Endometrium (tissue), 2 donors: ENCODE results near the gene GRIK2.
"Not testable (repeated sequence)": the region's sequence is repeated elsewhere in the genome, so short reads cannot be mapped to it uniquely, and the experiment has no call there.

Experiments
- FAIRE-seq: peaks from 2 replicates; lab custom pipeline; 2012; peaks lifted over from hg19 to GRCh38; lab: Jason Lieb, UNC
- donor health status: control.
- donor health status: control.

The GRIK2 gene

DNA sequence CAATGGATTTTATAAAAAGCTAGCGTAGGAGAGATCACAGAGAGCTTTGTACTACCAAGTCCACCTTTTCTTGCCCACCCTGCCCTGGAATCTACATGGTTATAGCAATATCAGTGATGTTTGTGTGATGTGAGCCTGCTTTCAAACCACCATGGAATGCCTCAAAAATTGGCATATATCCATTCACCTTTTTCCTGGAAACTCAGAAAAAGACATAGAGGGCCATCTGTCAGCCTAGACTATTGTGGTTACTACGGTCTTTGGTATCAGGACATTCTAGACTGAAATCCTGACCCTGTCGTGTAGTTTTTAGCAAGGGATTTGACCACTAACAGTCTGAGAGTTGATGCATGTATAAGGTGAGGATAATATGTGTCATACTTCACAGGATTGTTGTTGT, 239.6 kb downstream of the GRIK2 start:
- no peak for FAIRE-seq

DNA sequence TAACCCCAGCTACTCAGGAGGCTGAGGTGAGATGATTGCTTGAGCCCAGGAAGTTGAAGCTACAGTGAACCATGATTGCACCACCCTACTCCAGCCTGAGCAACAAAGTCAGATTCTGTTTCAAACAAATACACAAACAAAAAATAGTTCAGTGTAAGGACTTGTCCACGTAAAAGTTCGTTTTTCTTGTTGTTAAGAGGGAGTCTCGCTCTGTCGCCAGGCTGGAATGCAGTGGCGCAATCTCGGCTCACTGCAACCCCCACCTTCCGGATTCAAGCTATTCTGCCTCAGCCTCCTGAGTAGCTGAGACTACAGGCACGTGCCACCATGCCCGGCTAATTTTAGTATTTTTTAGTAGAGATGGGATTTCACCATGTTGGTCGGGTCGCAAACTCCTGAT, 245.4 kb downstream of the GRIK2 start:
- FAIRE-seq, result not testable (repeated sequence)

DNA sequence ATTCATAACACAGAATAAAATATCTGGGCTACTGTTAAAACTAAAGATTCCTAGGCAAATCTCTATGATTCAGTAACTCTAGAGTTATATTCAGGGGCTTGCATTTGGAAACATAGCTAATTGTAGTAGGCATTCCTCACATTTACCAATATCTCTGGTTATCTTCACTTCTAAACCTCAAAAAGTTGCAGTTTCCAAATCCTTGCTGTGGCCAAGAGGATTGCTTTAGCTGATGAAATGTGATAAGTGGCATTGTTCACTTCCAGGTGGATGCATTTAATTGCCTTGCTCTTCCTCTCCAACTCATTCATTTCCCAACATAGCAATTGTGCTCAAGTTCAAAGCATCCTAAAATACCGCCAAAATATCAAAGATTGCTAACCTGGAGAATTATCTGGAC, 246.6 kb downstream of the GRIK2 start:
- no peak for FAIRE-seq

DNA sequence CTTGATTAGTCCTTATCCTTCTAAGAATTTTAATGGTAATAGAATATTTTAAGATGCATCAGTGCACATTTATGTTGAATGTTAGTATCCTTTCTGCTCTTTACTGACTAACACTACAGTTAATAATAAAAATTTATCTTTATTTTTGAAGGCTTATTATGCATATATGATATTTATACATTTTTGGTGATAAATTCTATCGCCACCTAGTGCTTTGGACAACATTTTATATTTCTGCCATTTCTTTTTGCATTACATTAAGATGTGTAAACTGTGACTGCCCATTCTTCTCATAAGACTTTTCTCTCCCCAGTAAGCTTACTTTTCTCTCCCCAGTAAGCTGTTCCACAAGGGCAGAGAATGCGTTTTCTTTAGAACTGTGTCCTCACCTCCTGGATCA, 252.3 kb downstream of the GRIK2 start:
- no peak for FAIRE-seq

DNA sequence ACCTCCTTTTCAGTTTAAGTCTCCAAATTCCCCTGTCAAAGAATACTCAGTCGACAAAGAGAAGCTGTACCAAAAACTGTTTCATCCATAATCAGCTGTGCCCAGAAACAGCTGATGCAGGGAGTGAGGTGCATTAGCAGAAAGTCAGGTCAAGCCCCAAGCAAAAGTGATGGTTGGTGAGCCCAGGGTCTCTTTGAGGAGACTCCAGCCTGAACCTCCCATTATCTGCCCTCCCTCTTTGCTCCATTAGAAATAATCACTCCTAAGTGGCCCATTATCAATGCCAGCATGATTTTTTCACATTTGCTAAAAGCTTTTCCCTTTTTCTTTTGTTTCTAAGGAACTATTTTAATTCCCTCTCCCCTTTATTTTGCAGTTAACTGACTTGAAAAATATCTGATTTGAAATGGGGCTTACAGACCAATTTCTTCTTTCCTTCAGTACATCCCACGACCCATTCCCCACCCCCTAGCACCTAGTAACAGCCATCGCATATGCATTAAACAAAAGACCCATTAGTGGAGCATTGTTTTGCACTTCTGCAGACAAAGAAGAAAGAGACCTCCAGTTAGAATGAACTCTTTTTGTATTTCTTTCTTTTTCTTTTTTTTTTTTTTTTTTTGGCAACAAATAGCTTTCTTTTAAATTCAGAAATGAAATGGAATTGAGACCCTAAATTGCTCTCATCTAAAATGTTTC, 257.0 kb downstream of the GRIK2 start:
- no peak for FAIRE-seq

DNA sequence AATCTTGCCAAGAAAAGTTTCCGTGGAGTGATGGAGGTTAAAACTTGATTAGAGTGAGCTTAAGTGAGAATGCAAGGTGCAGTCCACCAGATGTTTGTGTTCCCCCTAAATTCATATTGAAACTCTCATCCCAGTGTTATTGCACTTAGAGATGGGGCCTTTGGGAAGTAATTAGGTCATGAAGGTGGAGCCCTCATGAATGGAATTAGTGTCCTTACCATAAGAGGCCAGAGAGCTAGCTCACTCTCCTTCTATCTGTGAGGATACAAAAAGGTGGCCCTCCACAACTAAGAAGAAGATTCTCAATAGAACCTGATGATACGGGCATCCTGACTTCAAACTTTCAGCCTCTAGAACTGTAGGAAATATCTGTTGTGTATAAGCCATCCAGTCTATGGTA, 258.6 kb downstream of the GRIK2 start:
- FAIRE-seq, result no peak

DNA sequence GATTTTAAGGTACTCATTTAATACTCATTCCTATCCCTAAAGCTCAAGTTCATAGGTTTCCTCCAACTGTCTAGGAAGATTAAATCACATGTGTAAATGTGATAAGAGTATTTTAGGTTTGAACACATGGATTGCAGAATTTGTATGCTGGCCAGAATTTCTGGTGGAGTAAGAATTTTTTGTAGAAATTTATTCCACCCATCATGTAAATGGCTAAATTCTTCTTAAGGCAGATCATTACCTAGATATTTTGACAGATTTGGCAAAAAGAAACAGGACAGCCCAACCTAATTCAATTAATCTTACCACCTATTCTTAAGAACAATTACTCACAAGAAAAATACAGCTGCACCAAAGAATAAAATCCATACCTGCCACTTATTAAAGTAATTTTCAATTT, 261.6 kb downstream of the GRIK2 start:
- FAIRE-seq, result no peak

DNA sequence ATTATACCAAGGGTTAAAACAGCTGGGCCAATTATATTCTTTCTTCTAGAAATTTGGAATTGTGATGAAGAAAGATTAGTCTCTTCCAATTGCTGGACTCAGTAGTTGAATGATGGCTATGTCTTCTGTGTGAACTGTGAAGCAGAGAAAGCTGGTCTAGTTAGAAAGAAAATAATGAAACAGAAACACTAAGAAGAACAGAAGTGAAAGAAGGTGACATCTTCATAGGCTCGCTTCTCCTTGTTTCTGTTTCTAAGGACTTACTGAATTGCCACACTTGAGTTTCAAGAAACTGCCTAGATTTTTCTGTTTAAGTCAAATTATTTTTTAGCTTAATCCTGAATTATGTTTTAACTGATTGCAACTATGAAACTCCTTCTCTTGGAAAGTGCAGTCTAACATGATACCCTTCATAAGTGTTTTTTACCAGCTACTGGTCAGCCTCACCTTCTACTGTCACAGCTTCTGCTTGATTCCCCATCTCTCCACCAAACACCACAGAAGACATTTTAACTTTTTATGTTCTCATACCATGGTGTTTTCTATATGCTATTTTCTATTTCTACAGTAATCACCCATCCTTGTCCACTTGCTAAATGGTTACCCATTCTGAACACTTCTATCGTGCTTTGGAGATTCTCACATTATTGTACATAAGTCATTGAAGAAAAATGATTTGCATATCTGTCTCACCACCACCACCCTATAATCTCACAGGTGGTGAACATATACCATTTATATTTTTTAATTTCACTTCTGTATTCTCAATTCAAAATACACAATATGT, 268.8 kb downstream of the GRIK2 start:
- FAIRE-seq, result no peak

DNA sequence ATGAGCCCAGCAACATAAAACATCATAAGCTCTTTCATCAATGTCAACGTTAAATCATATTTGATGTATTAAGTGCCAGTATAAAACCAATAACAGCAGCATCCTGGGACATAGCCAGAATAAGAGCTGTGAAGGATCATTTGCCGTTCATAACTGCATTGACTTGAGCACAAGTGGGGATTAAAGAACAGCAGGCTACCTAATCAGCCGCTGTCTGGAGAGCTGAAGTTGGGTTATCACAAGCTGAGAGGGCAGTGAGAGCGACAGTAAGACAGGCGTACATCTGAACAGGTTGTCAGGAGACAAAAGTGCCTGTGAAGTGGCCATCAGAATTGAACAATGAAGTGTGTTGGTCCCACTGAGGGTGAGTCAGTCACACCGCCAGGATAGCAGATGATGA, 269.6 kb downstream of the GRIK2 start:
- no peak for FAIRE-seq

DNA sequence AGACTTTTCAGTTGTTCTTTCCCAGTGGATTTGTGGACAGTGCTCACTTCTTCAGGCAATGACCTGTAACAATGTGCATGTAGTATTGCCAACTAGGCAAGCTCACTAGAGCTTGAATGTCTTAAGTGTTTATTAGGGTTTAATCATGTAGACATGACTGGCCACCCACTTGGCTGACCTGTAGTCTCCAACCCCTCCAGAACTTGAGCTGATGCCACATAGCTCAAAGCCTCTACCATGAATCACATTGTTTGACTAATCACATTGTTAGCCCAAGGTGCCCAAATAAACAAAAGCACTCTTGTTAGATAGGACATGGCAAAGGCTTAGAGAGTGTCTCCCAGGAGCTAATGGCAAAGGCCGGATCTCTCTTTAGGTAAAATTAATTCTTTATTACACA, 272.7 kb downstream of the GRIK2 start:
- FAIRE-seq, result no peak

DNA sequence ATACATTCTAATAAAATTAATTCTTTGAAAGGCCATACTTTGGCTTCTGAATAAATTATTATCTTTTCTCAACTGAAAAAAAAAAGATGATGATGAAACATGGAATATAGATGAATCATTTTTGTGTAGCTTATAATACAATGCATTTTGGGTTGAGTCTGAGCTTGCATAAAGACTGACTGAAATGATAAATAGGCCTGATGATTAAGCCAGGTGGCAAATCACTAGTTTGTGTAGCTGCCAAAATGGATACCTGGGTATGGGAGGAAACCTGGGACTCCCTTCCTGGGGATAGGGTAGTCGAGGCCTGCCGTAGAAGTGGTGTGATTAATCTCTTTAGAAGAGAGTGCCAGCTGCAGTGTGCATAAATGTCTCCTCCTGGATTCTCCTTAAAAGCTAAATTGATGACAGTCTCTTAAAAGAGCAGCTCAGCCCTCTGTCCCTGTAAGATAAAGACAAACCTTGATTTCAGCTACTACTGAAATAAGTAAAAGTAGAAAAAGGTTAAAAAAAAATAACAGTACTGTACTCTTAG, 275.1 kb downstream of the GRIK2 start:
- no peak for FAIRE-seq

DNA sequence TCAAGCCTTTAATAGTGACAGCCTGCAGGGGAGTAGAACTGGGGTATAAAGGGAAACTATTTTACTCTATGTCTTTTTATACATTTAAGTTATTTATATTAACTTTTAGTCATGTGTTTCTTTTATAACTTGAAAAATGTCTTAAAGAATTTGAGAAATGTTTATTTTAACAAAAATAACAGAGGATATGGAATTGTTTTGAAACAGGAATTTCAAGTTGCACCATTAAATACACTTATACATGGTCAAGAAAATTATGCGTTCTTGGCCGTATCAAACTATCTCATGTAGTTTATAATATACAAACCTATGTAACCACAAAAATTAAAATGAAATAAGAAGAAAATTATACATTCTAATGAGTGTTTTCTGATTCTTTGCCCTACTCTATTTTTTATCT, 282.7 kb downstream of the GRIK2 start:
- FAIRE-seq, result no peak

DNA sequence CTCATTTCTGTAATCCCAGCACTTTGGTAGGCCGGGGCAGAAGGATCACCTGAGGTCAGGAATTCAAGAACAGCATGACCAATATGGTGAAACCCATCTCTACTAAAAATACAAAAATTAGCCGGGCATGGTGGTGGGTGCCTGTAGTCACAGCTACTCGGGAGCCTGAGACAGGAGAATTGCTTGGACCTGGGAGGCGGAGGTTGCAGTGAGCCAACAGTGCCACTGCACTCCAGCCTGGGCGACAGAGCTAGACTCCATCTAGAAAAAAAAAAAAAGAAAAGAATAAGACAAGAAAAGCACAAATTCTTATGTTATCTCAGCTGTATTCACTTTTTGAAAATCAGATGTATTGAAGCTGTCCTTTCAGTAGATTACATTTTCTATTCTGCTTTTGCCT, 289.4 kb downstream of the GRIK2 start:
- no peak for FAIRE-seq

DNA sequence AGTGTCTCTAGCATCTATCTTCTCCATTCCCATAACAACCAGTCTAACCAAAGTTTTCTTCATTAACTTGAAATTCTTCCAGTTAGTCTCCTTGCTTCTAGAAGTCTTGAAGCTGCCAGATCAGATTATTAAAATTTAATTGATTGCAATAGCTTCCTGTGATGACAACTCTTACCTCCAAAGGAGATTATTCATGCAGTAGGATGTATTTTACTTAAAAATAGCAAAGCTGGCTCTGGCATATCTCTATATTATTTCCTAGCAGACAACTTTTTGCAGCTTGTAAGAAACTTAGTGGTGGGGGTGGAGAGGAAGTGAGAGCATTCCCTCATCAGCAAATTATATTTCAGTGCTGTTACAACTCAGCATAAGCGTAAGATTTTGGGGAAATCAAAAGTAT, 290.4 kb downstream of the GRIK2 start:
- no peak for FAIRE-seq

DNA sequence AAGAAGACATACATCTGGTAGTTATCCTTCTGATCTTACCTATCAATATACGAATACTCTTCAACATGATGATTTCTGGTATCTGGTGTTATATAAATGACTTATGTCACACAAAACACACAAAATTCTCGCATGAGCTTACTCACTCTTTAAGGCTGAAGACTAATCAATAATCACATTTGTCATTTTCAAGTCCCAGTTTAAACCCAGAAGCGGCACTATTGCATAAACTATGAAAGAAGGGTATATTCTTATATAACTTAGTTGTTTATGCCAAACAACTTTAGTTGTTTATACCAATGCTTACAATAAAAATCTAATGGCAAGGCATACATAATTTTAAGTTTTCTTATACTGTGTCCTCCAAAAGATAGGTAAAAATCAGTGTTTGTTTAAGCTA, 293.1 kb downstream of the GRIK2 start:
- no peak for FAIRE-seq

DNA sequence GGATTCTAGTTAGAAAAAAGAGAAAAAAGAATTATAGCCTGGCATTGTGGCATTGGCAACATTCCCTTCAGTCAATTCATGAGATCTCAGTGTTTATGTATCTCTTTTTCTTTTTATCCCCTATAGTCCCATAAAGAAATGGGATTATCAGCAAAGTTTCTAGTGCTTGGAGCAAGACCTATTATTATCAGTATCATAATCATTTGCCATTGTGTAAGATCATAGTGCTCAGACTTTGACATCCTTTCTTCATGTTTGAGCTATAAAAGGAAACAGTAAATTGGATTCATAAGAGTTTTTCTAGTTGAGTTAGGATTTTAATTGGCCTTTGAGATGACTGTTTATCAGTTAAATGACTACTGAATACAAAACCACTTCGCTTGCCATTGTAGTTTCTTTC, 295.6 kb downstream of the GRIK2 start:
- FAIRE-seq, result no peak

DNA sequence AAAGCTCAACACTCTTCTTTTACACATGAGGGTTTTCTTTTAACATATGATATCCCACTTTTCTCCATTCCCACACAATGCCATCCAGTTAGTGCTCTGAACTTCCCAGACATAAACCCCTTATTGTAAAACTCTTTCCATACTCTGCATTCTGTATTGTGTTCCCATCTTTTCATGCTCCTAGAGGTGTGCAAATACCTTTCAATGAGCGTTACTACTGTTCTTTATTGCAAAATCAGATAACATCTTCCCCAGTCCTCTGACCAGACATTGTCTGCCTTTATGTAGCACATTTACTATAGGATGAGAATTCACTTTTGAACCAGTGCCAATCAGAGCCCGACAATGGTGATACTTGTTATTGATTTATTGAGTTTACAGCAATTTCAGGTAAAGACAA, 296.2 kb downstream of the GRIK2 start:
- FAIRE-seq, result no peak

DNA sequence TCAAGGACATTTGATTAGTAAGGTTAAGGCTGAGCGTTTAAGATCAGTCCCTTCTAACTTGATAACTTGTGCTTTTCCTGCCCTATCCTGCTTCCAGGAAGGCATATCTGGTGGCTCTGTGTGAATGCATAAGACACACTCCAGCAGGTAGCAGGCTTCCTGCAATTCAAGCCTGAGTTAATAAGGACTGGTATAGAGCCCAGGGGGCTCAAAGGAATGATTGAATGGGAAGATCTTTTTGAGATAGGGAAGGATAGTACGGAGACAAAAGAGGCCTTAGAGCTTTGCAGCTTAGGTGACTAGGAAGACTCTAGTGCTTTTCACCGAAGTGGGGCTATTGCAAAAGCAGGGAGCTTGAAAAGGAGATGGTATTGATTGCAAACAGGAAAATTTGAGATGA, 307.1 kb downstream of the GRIK2 start:
- no peak for FAIRE-seq

DNA sequence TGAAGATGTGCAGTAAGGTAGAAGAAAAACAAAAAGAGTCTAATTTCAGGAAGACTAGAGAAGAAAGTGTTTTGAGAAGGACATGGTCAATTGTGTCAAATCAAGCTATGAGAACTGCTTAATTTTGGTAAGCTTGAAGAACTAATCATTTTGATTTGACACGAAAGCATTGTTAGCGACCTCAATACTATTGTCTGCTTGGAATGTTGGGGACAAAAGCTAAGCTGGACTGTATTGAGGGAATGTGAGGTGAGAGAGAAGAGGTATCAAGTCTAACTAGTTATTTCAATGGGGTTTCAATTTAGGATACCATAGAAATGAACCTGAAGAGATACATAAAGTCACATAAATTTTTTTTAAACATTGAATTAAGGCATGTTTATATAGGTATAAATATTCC, 309.8 kb downstream of the GRIK2 start:
- no peak for FAIRE-seq

DNA sequence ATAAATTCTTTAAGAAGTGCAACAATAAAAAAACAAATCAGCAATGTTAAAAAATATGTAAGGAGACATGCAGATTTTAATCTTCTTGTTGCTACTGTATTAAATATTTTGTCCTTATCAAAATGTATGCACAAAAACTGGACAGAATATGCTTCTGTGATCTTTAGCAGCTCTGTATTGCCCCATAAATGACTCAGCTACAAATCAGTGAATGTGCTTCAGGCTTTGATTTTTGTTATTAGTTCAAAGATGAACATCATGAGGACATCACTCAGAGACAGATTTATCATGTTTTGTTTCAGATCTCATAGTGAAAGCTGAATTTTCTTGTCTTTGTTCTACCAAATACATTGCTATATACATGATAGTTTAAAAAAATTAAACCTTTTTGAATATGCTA, 312.4 kb downstream of the GRIK2 start:
- no peak for FAIRE-seq

DNA sequence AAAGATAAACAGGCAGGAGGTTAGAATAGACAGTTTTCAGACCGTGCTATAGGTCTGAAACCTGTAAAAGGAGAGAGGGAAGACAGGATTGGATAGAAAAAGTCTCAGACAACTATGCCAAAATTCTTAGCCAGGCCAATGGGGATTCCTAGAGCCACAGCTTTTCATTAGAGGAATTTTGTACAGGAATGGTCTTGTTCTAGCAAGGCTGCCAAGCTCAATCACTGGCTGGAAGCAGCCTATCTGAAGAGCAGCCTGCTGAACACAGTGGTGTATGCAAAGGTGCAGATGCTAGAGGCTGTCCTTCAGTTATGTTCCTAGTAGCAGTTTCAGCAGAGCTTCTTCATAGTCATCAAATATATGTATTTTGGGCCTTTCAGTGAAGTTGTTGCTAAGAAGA, 313.1 kb downstream of the GRIK2 start:
- FAIRE-seq, result no peak

DNA sequence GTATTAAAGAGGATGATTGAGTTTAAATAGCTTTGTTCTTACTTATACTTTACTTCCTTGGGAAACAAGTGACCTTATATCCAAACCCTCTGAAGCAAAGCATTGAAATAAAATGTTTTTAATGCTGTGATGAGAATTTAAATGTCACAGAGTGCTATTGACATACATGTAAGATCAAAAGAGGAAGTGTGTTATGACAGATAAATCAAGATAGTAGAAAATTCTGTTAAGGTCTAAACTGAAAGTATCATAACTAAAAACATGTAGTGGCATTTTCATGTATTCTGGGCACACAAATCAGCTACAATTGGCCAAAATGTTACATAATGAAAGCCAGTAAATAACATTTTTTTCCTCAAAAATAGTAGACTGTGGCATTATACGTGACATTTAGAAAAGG, 318.0 kb downstream of the GRIK2 start:
- FAIRE-seq, result no peak

DNA sequence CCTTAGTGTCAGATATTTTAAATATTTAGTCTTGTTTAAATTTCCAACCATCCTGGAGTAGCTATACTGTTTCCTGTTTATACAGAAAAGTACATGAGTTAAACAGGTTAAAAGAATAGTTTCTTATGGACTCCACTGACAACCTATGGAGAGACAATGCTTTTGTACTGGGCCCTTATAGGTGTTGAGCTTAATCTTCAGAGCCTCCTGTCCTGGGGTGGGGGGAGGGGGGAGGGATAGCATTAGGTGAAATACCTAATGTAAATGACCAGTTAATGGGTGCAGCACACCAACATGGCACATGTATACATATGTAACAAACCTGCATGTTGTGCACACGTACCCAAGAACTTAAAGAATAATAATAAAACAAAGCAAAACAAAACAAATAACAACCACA, 322.9 kb downstream of the GRIK2 start:
- no peak for FAIRE-seq

DNA sequence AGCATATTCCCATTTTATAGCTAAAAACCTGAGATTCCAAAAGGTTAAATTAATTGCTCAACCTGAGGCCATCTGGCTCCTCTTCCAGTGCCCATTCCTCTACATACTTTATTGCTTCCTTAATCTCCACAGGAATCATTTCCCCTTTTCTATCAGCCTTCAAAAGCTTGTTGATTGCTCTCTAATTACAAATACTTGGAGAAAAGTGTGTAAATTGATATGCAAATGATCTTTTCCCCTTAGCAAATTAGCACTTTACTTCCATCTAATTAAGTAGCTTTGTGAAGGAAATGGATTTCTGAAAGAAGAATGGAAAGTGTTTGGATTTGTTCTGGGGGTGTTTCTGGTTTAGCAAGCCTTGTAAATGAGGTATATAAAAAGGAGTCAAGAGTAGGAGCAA, 323.3 kb downstream of the GRIK2 start:
- no peak for FAIRE-seq
